ENCODE results near the gene TCIRG1. TPM values are rescaled to one million over a fixed set of nuclear protein-coding genes. Genes with fewer than 3 reads are reported as not detected.

Gene TCIRG1
- total RNA-seq, 1 experiment from 2014 or later, result 203 TPM

GRCh38 chr11:68002575-68002937 lies 36.3 kb upstream of the TCIRG1 start:
- no peaks in the 10 kb centered on the region for H3K9me2 ChIP-seq (replicated peaks; ENCODE audit: low read length)
- peak overlapping the region; percentile 99 for H3K4me2 ChIP-seq (ENCODE audit: low read length)
- H4K20me1 ChIP-seq (ENCODE audit: low read length), result no peaks in the 10 kb centered on the region
- no peaks in the 10 kb centered on the region for H3K9me3 ChIP-seq (ENCODE audit: low read length)
- no peaks in the 10 kb centered on the region for H3K79me2 ChIP-seq (ENCODE audit: low read length)
- ChIA-PET CTCF (no interaction called here), POLR2A (ENCODE audit: unreplicated experiment) (no interaction called here)
- H3K9ac ChIP-seq (ENCODE audit: low read length), result no peak overlapping the region
- no peak overlapping the region for H3K27ac ChIP-seq (ENCODE audit: low read length)
- ATAC-seq (no peak), DNase-seq (no peak)
- intact Hi-C loops (cut with micrococcal nuclease), result no loop called here
- no TSS peak for BruUV-seq (replicated peaks)
- no peaks in the 10 kb centered on the region for H3F3A ChIP-seq (ENCODE audit: low read length, unreplicated experiment)
- H3K36me3 ChIP-seq (ENCODE audit: low read depth, low read length), result no peaks in the 10 kb centered on the region
- peaks cover 13% of the 10 kb centered on the region; the same call in 1 of the 2 replicates for H3K4me1 ChIP-seq (ENCODE audit: insufficient read depth, low read length)
- TF ChIP-seq EZH2phosphoT487 (IDR thresholded peaks at IDR 0.05; ENCODE audit: borderline replicate concordance, low read length) (no peak), EZH2 (IDR thresholded peaks at IDR 0.05; ENCODE audit: low read length, unreplicated experiment) (no peak), CTCF (conservative IDR thresholded peaks at IDR 0.05; ENCODE audit: low read depth, low read length) (no peak)
- H3K4me3 ChIP-seq (ENCODE audit: low read length), result peak overlapping the region; percentile 83; the same call in 1 of the 2 replicates
- peak overlapping the region; percentile 19; the same call in 1 of the 2 replicates for H2AFZ ChIP-seq (ENCODE audit: low read length)
- H3K27me3 ChIP-seq (ENCODE audit: low read length), result no peaks in the 10 kb centered on the region

GRCh38 chr11:68002938-68003845 lies 35.6 kb upstream of the TCIRG1 start:
- H3K4me2 ChIP-seq (ENCODE audit: low read length), result peak overlapping the region; percentile 99
- no peaks in the 10 kb centered on the region for H3F3A ChIP-seq (ENCODE audit: low read length, unreplicated experiment)
- no peaks in the 10 kb centered on the region for H3K9me3 ChIP-seq (ENCODE audit: low read length)
- no peak overlapping the region for H3K27ac ChIP-seq (ENCODE audit: low read length)
- H3K4me1 ChIP-seq (ENCODE audit: insufficient read depth, low read length), result peaks cover 13% of the 10 kb centered on the region; the same call in 1 of the 2 replicates
- CTCF ChIA-PET, result no interaction called here
- H3K4me3 ChIP-seq (ENCODE audit: low read length), result peak overlapping the region; percentile 83
- no peaks in the 10 kb centered on the region for H3K9me2 ChIP-seq (replicated peaks; ENCODE audit: low read length)
- intact Hi-C loops (cut with micrococcal nuclease), result no loop called here
- no peaks in the 10 kb centered on the region for H3K79me2 ChIP-seq (ENCODE audit: low read length)
- POLR2A ChIA-PET (ENCODE audit: unreplicated experiment), result no interaction called here
- H3K36me3 ChIP-seq (ENCODE audit: low read depth, low read length), result no peaks in the 10 kb centered on the region
- H3K27me3 ChIP-seq (ENCODE audit: low read length), result no peaks in the 10 kb centered on the region
- H2AFZ ChIP-seq (ENCODE audit: low read length), result peak overlapping the region; percentile 85
- no peak for TF ChIP-seq EZH2phosphoT487 (IDR thresholded peaks at IDR 0.05; ENCODE audit: borderline replicate concordance, low read length)
- BruUV-seq (replicated peaks), result no TSS peak
- H3K9ac ChIP-seq (ENCODE audit: low read length), result peak overlapping the region; percentile 65
- DNase-seq, result peak; percentile 48
- ATAC-seq, result peak; percentile 69
- H4K20me1 ChIP-seq (ENCODE audit: low read length), result no peaks in the 10 kb centered on the region

GRCh38 chr11:68003846-68004550 lies 34.8 kb upstream of the TCIRG1 start, which contains the start of gene UNC93B1:
Gene UNC93B1 (minus strand): TSS chr11:68004097. CDS start chr11:68004043, 54 bp downstream.
- Histone ChIP-seq H3F3A (ENCODE audit: low read length, unreplicated experiment) (no peaks in the 10 kb centered on the region), H3K27me3 (ENCODE audit: low read length) (no peaks in the 10 kb centered on the region), H3K9ac (ENCODE audit: low read length) (peak within 1 kb of the TSS; percentile 65), H3K27ac (ENCODE audit: low read length) (no peak within 1 kb of the TSS), H3K79me2 (ENCODE audit: low read length) (no peaks in the 10 kb centered on the region), H2AFZ (ENCODE audit: low read length) (peak within 1 kb of the TSS; percentile 85), H4K20me1 (ENCODE audit: low read length) (no peaks in the 10 kb centered on the region), H3K4me1 (ENCODE audit: insufficient read depth, low read length) (peaks cover 14% of the 10 kb centered on the region), H3K4me3 (ENCODE audit: low read length) (peak within 1 kb of the TSS; percentile 83), H3K36me3 (ENCODE audit: low read depth, low read length) (no peaks in the 10 kb centered on the region), H3K9me3 (ENCODE audit: low read length) (no peaks in the 10 kb centered on the region), H3K4me2 (ENCODE audit: low read length) (peak within 1 kb of the TSS; percentile 99), H3K9me2 (replicated peaks; ENCODE audit: low read length) (no peaks in the 10 kb centered on the region)
- TF ChIP-seq EZH2phosphoT487 (IDR thresholded peaks at IDR 0.05; ENCODE audit: borderline replicate concordance, low read length), result no peak
- TF ChIP-seq CTCF (conservative IDR thresholded peaks at IDR 0.05; ENCODE audit: low read depth, low read length), result no peak
- TF ChIP-seq EZH2 (IDR thresholded peaks at IDR 0.05; ENCODE audit: low read length, unreplicated experiment), result no peak
- POLR2A ChIA-PET (ENCODE audit: unreplicated experiment), result no interaction called here
- DNase-seq (peak; percentile 92), ATAC-seq (peak; percentile 93)
- CTCF ChIA-PET, result no interaction called here
- intact Hi-C loops (cut with micrococcal nuclease), result no loop called here
- no TSS peak for BruUV-seq (replicated peaks)

All from PC-3 (cell line).